ENCODE measurements around the gene THAP2. TPM values are rescaled to one million over a fixed set of nuclear protein-coding genes. Genes with fewer than 3 reads are reported as not detected.

Gene THAP2
- total and polyA plus RNA-seq, 2 experiments from 2014 or later, result 4.7 to 16.5 TPM

DNA sequence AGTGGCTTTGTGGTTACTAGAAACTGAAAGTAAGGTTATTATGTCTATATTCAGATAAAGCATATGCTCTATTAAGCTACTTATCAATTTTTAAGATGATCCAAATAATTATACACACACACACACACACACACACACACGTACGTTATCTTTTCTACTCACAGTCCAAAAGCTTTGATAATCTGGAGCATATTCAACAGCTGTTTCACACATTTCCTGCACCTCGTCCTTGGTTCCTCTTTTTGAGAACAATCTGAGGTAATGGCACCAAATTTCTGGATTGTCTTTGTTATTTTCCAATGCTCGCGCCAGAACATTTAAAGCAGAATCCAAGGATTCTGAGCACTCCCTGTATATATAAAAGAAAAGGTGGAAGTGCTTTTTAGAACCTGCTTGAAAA is 38.0 kb upstream of the THAP2 start (continued):
- TF ChIP-seq, protein P1, sequence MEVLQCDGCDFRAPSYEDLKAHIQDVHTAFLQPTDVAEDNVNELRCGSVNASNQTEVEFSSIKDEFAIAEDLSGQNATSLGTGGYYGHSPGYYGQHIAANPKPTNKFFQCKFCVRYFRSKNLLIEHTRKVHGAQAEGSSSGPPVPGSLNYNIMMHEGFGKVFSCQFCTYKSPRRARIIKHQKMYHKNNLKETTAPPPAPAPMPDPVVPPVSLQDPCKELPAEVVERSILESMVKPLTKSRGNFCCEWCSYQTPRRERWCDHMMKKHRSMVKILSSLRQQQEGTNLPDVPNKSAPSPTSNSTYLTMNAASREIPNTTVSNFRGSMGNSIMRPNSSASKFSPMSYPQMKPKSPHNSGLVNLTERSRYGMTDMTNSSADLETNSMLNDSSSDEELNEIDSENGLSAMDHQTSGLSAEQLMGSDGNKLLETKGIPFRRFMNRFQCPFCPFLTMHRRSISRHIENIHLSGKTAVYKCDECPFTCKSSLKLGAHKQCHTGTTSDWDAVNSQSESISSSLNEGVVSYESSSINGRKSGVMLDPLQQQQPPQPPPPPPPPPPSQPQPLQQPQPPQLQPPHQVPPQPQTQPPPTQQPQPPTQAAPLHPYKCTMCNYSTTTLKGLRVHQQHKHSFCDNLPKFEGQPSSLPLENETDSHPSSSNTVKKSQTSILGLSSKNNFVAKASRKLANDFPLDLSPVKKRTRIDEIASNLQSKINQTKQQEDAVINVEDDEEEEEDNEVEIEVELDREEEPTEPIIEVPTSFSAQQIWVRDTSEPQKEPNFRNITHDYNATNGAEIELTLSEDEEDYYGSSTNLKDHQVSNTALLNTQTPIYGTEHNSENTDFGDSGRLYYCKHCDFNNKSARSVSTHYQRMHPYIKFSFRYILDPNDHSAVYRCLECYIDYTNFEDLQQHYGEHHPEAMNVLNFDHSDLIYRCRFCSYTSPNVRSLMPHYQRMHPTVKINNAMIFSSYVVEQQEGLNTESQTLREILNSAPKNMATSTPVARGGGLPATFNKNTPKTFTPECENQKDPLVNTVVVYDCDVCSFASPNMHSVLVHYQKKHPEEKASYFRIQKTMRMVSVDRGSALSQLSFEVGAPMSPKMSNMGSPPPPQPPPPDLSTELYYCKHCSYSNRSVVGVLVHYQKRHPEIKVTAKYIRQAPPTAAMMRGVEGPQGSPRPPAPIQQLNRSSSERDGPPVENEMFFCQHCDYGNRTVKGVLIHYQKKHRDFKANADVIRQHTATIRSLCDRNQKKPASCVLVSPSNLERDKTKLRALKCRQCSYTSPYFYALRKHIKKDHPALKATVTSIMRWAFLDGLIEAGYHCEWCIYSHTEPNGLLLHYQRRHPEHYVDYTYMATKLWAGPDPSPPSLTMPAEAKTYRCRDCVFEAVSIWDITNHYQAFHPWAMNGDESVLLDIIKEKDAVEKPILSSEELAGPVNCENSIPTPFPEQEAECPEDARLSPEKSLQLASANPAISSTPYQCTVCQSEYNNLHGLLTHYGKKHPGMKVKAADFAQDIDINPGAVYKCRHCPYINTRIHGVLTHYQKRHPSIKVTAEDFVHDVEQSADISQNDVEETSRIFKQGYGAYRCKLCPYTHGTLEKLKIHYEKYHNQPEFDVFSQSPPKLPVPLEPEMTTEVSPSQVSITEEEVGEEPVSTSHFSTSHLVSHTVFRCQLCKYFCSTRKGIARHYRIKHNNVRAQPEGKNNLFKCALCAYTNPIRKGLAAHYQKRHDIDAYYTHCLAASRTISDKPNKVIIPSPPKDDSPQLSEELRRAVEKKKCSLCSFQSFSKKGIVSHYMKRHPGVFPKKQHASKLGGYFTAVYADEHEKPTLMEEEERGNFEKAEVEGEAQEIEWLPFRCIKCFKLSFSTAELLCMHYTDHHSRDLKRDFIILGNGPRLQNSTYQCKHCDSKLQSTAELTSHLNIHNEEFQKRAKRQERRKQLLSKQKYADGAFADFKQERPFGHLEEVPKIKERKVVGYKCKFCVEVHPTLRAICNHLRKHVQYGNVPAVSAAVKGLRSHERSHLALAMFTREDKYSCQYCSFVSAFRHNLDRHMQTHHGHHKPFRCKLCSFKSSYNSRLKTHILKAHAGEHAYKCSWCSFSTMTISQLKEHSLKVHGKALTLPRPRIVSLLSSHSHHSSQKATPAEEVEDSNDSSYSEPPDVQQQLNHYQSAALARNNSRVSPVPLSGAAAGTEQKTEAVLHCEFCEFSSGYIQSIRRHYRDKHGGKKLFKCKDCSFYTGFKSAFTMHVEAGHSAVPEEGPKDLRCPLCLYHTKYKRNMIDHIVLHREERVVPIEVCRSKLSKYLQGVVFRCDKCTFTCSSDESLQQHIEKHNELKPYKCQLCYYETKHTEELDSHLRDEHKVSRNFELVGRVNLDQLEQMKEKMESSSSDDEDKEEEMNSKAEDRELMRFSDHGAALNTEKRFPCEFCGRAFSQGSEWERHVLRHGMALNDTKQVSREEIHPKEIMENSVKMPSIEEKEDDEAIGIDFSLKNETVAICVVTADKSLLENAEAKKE (CRISPR knock-in tag; IDR thresholded peaks at IDR 0.05), result no peak

DNA sequence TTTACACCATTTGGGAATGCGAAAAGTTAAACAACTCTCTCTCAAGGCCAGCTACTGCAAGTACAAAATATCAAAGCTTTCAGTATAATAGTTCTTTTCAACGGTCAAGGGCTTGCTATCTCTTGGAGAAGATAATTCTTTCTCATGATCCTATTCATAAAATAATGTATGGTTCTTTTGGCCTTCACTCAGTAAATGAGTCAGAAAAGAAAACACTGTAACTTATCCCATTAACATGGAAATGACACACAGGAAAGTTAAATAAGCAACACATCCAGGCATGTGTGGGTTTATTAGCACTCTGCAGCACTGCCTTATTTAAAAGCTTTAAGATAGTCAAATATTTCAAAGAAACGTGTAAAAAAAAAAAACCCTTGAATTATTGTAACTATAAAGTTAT is 37.3 kb upstream of the THAP2 start:
- Mint-ChIP-seq H3K9me3 (no peaks in the 10 kb centered on the region), H3K36me3 (ENCODE audit: low read depth) (peaks cover 71% of the 10 kb centered on the region), H3K4me1 (peaks cover 1% of the 10 kb centered on the region; the same call in 2 of the 3 replicates), H3K27ac (no peak overlapping the region), H3K4me3 (no peak overlapping the region), H3K27me3 (ENCODE audit: insufficient read depth, low read depth, poor library complexity) (no peaks in the 10 kb centered on the region)
- DNase-seq (ENCODE audit: low spot score), result no peak
- H2AFZ ChIP-seq, result no peak overlapping the region
- no peak overlapping the region for H3K4me3 ChIP-seq
- H3K4me1 ChIP-seq (ENCODE audit: insufficient read depth), result no peaks in the 10 kb centered on the region
- H3F3A ChIP-seq (replicated peaks; ENCODE audit: low read depth), result no peaks in the 10 kb centered on the region
- H3K79me2 ChIP-seq (replicated peaks; ENCODE audit: insufficient read depth), result no peaks in the 10 kb centered on the region
- no peak for ATAC-seq
- no peak for TF ChIP-seq STAT1 (IDR thresholded peaks at IDR 0.05; ENCODE audit: unreplicated experiment)
- TF ChIP-seq CREB1 (CRISPR knock-in tag; IDR thresholded peaks at IDR 0.05; ENCODE audit: low read depth), result no peak
- no peak for TF ChIP-seq POLR2AphosphoS5 (IDR thresholded peaks at IDR 0.05; ENCODE audit: low read depth)
- no peak for TF ChIP-seq JUNB (IDR thresholded peaks at IDR 0.05; ENCODE audit: unreplicated experiment)
- H4K20me1 ChIP-seq (replicated peaks; ENCODE audit: insufficient read depth), result no peaks in the 10 kb centered on the region
- H3K9me2 ChIP-seq (ENCODE audit: insufficient read depth), result no peaks in the 10 kb centered on the region
- H3K4me2 ChIP-seq, result no peak overlapping the region
- no peaks in the 10 kb centered on the region for H3K27me3 ChIP-seq (ENCODE audit: insufficient read depth)
- H3K36me3 ChIP-seq (ENCODE audit: insufficient read depth), result peaks cover 57% of the 10 kb centered on the region
- no peak overlapping the region for H3K27ac ChIP-seq (ENCODE audit: low read depth)

Measured in GM23338 (cell line).